Activated naive CD8-positive, alpha-beta T cell treated with anti-CD3 and anti-CD28 coated beads, Interleukin-2, amount 50 U/mL, for 24 hours (primary cell): ENCODE measurements around the gene KMT2C.

ENCODE experiments used
- ATAC-seq: fragments of 150-1000 bp; cut with Tn5 transposase; one replicate; pipeline ENCODE4 v1.10.0; 2021
- DNase-seq: peaks from one replicate; pipeline ENCODE4 v3.0.0; 2021
- H3K27ac Mint-ChIP-seq: one replicate; pipeline ENCODE4 v1.8.0; 2021; ENCODE audit warnings: mild to moderate bottlenecking, mixed read lengths
- H3K27me3 Mint-ChIP-seq: one replicate; pipeline ENCODE4 v1.8.0; 2021; ENCODE audit warnings: mixed read lengths
- H3K36me3 Mint-ChIP-seq: one replicate; pipeline ENCODE4 v1.8.0; 2021; ENCODE audit warnings: low read depth, mixed read lengths
- H3K4me1 Mint-ChIP-seq: one replicate; pipeline ENCODE4 v1.8.0; 2021; ENCODE audit warnings: mixed read lengths
- H3K4me3 Mint-ChIP-seq: one replicate; pipeline ENCODE4 v1.8.0; 2021; ENCODE audit warnings: mild to moderate bottlenecking, moderate library complexity, mixed read lengths
- H3K9me3 Mint-ChIP-seq: one replicate; pipeline ENCODE4 v1.8.0; 2021; ENCODE audit warnings: mixed read lengths

Gene KMT2C

DNA sequence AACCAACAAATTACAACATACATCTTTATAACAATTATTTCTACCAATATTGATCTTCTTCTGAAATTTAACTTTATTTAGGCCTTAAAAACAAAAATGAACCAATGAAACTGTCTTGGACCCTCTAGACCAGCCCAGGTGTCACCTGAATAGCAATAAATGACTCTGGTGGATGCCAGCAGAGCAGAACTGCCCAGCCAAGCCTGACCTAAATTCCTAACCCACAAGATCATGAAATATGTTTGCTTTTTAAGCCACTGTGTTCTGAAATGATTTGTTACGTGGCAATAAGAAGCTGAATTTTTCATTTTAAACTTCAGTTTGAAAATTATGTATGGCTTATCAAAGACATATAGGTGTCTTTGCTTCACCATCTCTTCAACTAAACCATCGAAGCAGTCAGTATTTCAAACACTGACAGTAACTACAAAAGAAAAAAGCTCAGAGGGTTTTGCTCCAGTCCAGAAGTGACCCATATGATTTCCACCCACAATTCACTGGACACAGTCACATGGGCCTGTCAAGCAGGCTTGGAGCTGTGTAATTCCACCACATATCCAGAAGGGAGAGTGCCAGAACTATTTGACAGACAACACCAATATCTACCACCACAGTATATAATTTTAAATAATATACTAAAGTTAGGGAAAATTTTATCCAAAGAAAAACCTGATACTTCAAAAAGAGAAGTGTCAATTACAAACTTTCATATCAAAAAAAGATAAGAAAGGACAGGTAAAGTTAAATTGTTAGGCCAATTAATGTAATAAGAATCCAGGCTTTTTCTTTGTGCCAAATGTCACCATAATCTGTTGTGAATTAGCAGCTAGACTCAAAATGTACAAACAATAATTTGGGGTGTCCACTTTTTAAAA is 94.5 kb downstream of the KMT2C start:
- DNase-seq (no peak), ATAC-seq (no peak)
- H3K9me3 Mint-ChIP-seq = no peaks in the 10 kb centered on the region
- H3K4me3 Mint-ChIP-seq = no peak overlapping the region
- peaks cover 39% of the 10 kb centered on the region for H3K4me1 Mint-ChIP-seq
- H3K36me3 Mint-ChIP-seq = peaks cover 6% of the 10 kb centered on the region
- H3K27ac Mint-ChIP-seq = no peak overlapping the region
- H3K27me3 Mint-ChIP-seq = no peaks in the 10 kb centered on the region

DNA sequence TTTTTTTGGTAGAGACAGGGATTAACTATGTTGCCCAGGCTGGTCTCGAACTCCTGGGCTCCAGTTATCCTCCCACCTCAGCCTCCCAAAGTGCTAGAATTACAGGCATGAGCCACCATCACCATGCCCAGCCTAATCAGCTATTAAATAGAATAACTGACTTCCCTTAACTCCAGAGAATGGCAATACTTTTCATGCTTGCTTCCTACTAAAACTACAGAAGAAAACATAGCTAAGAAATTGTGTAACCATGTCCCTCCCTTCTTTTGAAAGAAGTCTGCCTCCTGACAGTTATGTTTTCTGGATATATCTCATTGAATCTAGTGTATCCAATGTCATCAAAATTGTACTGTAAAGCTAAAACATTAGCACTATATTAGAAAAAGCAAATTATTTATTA is 95.6 kb downstream of the KMT2C start:
- H3K4me1 Mint-ChIP-seq = peaks cover 49% of the 10 kb centered on the region
- no peak overlapping the region for H3K27ac Mint-ChIP-seq
- H3K4me3 Mint-ChIP-seq = no peak overlapping the region
- H3K36me3 Mint-ChIP-seq = no peaks in the 10 kb centered on the region
- H3K27me3 Mint-ChIP-seq = no peaks in the 10 kb centered on the region
- no peaks in the 10 kb centered on the region for H3K9me3 Mint-ChIP-seq
- DNase-seq (no peak), ATAC-seq (no peak)

DNA sequence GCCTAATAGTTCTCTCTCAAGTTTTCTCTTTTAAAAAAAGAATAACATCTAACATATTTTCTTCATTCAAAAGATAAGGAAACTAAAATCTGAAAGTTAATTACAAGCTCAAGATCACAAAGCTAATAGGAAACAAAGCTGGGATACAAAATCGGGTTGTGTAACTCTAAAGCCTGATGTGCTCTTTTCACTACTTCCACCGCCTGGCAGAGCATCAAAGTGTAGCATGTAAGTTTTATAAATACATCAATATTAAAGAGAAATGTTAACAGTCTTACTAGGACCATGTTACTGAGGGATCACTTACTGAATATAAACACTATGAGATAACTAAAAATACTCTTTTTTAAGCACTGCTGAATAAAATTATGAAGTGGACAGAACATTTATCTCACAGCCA is 97.2 kb downstream of the KMT2C start:
- Mint-ChIP-seq H3K36me3 (peaks cover 3% of the 10 kb centered on the region), H3K27ac (no peak overlapping the region), H3K4me3 (no peak overlapping the region), H3K4me1 (peaks cover 44% of the 10 kb centered on the region), H3K27me3 (no peaks in the 10 kb centered on the region), H3K9me3 (no peaks in the 10 kb centered on the region)
- DNase-seq (no peak), ATAC-seq (no peak)

DNA sequence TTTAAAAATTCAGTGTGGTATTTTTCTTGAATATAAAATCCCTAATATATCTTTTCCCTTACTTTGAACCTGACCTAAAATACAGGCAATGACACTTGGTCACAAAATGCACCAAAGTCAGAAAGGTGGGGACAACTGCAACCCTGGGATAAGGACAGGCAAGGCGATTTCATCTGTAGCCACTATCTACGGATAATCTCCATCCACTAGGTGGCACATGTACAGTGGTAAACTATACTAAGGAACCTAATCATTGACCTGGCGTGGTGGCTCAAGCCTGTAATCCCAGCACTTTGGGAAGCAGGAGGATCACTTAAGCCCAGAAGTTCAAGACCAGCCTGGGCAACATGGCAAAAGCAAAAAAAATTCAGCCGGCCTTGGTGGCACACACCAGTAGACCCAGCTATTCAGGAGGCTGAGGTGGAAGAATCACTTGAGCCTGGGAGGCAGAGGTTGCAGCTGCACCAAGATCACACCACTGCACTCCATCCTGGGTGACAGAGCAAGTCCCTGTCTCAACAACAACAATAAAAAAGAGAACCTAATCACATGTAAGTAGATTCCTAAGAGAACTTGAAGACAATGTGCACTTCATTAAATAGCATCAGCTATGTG is 98.9 kb downstream of the KMT2C start:
- ATAC-seq (peak; percentile 82), DNase-seq (peak; percentile 10)
- Mint-ChIP-seq H3K36me3 (peaks cover 5% of the 10 kb centered on the region), H3K9me3 (no peaks in the 10 kb centered on the region), H3K4me3 (peak overlapping the region; percentile 65), H3K27me3 (no peaks in the 10 kb centered on the region), H3K4me1 (peaks cover 44% of the 10 kb centered on the region), H3K27ac (no peak overlapping the region)

DNA sequence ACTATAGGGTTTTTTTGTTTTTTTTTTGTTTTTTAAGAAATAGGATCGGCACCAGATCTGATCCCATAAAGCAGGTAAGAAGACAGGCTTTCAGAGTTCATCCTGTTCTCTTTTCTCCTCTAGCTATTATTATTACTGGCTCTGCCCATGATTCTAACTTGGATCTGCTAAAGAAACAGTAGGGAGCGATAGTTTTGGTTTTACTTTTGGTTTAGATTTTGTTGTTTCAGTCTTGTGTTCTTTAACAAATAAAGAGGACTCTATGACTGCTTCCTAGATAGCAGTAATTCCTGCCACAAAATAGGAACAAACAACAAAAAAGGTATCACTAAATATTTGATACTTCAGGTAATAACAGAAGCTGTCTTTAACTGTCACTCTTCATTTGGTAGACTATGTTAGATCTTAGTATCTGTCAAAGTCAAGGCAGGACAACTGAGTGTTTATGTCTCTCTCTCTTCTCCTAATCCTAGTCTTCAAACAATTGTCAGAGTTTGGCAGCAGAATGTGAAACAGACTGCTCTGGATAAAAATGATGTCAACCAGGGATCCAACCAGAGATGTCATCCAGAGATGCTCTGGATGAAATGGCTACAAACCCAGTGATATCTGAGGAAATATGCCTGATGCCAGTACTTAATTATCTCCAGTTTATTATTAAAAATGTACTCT is 99.8 kb downstream of the KMT2C start:
- ATAC-seq (no peak), DNase-seq (no peak)
- no peaks in the 10 kb centered on the region for H3K9me3 Mint-ChIP-seq
- H3K27me3 Mint-ChIP-seq = no peaks in the 10 kb centered on the region
- peaks cover 5% of the 10 kb centered on the region for H3K36me3 Mint-ChIP-seq
- H3K4me1 Mint-ChIP-seq = peaks cover 41% of the 10 kb centered on the region
- H3K4me3 Mint-ChIP-seq = peak overlapping the region; percentile 65
- peak overlapping the region; percentile 62 for H3K27ac Mint-ChIP-seq

DNA sequence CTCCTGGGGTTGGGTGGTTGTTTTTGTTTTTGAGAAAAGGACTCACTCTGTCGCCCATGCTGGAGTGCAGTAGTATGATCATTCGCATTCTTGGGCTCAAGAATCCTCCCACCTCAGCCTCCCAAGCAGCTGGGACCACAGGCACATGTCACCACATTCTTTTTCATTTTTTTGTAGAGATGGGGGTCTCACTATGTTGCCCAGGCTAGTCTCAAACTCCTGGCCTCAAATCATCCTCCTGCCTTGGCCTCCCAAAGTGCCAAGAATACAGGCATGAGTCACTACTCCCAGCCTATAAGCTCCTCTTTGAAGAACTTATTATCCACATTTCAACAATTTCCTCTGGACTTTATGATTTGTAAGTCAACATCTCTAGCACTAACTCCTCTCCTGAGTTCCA is 102.7 kb downstream of the KMT2C start:
- Mint-ChIP-seq H3K4me3 (no peak overlapping the region), H3K9me3 (no peaks in the 10 kb centered on the region), H3K4me1 (peaks cover 36% of the 10 kb centered on the region), H3K36me3 (peaks cover 16% of the 10 kb centered on the region), H3K27ac (no peak overlapping the region), H3K27me3 (no peaks in the 10 kb centered on the region)
- ATAC-seq (no peak), DNase-seq (no peak)

DNA sequence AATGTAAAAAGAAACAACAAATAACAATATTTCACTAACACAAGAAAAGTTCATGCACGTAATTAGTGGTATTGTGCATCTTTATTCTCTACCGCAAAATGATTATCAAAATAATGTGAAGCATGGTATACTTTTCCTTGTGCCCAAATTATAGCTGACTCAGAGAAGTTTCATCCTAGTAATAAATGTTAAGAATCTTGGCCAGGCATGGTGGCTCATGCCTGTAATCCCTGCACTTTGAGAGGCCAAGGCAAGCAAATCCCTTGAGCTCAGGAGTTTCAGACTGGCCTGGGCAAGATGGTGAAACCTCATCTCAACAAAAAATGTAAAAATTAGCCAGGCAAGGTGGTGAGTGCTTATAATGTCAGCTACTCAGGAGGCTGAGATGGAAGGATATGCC is 105.0 kb downstream of the KMT2C start:
- DNase-seq (no peak), ATAC-seq (no peak)
- H3K4me3 Mint-ChIP-seq = no peak overlapping the region
- H3K27me3 Mint-ChIP-seq = no peaks in the 10 kb centered on the region
- peaks cover 18% of the 10 kb centered on the region for H3K36me3 Mint-ChIP-seq
- H3K9me3 Mint-ChIP-seq = no peaks in the 10 kb centered on the region
- H3K4me1 Mint-ChIP-seq = peaks cover 18% of the 10 kb centered on the region
- H3K27ac Mint-ChIP-seq = no peak overlapping the region

DNA sequence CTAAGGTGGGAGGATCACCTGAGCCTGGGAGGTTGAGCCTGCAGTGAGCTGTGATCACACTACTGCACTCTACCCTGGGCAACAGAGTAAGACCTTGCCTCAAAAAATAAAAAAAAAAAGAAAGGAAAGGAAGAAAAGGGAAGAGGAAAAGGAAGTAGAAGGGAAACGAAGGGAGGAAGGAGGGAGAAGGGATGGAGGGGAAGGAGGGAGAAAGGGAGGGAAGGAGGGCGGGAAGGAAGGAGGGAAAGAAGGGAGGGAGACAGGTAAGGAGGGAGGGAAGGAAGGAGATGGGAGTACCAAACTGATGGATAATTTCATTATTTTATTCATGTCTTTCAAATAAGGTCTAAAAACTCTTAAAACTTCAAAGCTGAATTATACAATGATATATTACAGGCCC is 106.3 kb downstream of the KMT2C start:
- Mint-ChIP-seq H3K27ac (no peak overlapping the region), H3K9me3 (no peaks in the 10 kb centered on the region), H3K4me3 (no peak overlapping the region), H3K27me3 (no peaks in the 10 kb centered on the region), H3K4me1 (peaks cover 11% of the 10 kb centered on the region), H3K36me3 (peaks cover 19% of the 10 kb centered on the region)
- ATAC-seq (no peak), DNase-seq (no peak)

DNA sequence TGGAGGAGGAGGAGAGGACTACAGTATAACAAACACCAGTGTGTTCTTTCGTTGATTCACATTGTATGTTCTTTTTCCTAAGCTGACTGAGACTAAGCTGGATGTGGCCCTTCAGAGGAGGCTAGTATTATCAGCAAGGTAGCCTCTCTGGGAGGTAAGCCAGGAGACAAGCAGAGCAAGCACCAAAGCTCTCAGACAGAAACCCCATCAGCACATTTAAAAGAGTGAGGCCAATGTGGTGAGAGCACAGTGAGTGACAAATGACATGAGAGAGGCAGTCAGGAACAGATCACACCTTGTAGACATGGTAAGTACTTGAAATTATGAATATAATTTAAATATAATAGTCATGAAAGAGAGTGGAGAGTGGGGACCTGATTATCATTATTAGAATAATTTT is 107.6 kb downstream of the KMT2C start:
- H3K9me3 Mint-ChIP-seq = no peaks in the 10 kb centered on the region
- no peak for ATAC-seq
- H3K4me3 Mint-ChIP-seq = no peak overlapping the region
- DNase-seq = no peak
- no peaks in the 10 kb centered on the region for H3K27me3 Mint-ChIP-seq
- H3K36me3 Mint-ChIP-seq = peaks cover 19% of the 10 kb centered on the region
- no peak overlapping the region for H3K27ac Mint-ChIP-seq
- peaks cover 8% of the 10 kb centered on the region for H3K4me1 Mint-ChIP-seq

DNA sequence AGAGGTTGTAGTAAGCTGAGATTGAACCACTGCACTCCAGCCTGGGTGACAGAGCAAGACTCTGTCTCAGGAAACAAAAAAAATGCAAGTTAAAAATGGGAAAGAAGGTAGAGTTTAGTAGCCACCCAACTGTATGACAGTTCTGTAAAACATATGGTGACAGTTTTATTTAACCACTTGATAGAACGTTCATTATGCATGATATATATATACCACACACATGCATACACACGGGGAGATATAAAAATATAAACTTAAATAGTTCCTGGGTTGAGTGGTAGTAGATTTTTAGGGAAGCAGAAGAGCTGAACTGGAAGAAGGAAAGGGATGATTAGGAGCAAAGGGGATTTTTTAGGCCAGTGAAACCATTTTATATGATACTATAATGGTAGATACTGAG is 120.0 kb downstream of the KMT2C start:
- DNase-seq (no peak), ATAC-seq (no peak)
- Mint-ChIP-seq H3K36me3 (peaks cover 17% of the 10 kb centered on the region), H3K27me3 (no peaks in the 10 kb centered on the region), H3K4me3 (no peak overlapping the region), H3K9me3 (no peaks in the 10 kb centered on the region), H3K27ac (no peak overlapping the region), H3K4me1 (peaks cover 25% of the 10 kb centered on the region)

DNA sequence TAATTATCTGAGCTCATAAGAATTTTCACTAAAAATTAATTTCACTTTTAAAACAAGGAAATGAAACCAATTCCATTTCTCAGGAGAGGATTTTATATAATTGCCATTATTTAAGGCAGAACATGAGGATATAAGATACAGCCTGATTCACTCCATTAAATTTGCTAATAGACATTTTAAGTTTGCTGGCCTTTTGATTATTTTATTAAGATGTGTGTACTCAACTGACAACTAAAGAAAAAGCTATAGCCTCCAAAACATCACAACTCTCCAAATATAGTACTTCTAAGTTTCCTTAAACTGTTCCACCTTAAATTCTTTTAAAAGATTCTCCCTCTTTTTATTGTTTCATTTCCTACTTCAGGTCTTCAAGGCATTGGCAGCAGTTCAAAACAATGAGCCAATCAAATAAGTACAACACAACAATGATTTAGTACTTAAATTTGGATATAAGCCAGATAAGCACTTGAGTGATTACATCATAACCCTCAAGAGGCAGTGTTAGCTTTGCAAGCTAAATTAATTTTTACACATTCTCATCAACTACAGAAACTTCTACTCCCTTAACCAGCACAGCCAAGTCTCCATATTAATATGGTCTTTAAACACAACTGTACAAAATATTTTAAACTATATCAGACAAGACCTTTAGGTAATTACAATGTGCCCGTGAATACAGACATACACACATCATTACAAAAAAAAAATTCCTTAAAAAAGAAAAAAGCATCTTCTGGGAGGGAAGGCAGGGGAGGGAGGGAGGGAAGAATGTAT is 121.8 kb downstream of the KMT2C start:
- H3K36me3 Mint-ChIP-seq = peaks cover 12% of the 10 kb centered on the region
- peaks cover 25% of the 10 kb centered on the region for H3K4me1 Mint-ChIP-seq
- DNase-seq (no peak), ATAC-seq (no peak)
- no peaks in the 10 kb centered on the region for H3K27me3 Mint-ChIP-seq
- peak overlapping the region; percentile 6 for H3K27ac Mint-ChIP-seq
- H3K9me3 Mint-ChIP-seq = no peaks in the 10 kb centered on the region
- H3K4me3 Mint-ChIP-seq = no peak overlapping the region

DNA sequence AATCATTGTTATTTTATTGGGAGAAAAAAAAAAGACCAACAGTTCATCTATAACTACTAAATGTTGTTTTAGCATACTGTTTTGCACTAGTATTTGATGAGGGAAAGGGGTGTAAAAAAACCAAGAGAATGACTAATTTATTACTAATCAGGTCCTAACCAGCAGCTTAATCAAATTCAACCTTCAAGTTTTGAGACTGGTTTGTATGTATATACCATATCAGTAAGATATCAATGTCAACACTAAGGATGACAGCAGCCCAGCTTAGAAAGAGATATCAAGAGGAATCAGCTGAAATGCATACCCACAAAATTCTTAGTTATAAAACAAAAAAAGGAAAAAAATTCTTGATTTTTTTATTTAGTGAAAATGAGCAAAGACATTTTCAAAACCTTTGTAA is 122.6 kb downstream of the KMT2C start:
- Mint-ChIP-seq H3K4me3 (no peak overlapping the region), H3K27me3 (no peaks in the 10 kb centered on the region), H3K27ac (no peak overlapping the region), H3K4me1 (peaks cover 26% of the 10 kb centered on the region), H3K36me3 (peaks cover 12% of the 10 kb centered on the region), H3K9me3 (no peaks in the 10 kb centered on the region)
- no peak for DNase-seq
- ATAC-seq = no peak

DNA sequence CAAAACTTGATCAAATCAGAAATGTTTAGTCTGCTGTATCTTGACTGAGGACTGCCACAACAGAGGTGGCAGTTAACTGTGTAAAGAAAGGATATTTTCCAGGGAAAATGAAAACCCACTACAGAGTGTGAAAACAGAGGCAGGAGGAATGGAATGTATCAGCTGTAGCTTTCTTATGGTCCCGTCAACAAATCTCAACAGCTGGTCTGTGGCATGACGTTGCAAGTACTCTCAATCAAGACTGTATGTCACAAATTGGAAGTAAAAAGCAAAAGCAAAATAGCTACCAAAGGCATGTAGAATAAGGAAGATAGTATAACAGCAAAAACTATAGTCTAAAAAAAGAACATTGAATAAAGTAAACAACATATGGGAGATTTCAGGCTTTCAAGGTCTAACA is 123.5 kb downstream of the KMT2C start:
- ATAC-seq (no peak), DNase-seq (no peak)
- peaks cover 24% of the 10 kb centered on the region for H3K4me1 Mint-ChIP-seq
- peaks cover 18% of the 10 kb centered on the region for H3K36me3 Mint-ChIP-seq
- no peaks in the 10 kb centered on the region for H3K27me3 Mint-ChIP-seq
- no peaks in the 10 kb centered on the region for H3K9me3 Mint-ChIP-seq
- no peak overlapping the region for H3K27ac Mint-ChIP-seq
- no peak overlapping the region for H3K4me3 Mint-ChIP-seq

DNA sequence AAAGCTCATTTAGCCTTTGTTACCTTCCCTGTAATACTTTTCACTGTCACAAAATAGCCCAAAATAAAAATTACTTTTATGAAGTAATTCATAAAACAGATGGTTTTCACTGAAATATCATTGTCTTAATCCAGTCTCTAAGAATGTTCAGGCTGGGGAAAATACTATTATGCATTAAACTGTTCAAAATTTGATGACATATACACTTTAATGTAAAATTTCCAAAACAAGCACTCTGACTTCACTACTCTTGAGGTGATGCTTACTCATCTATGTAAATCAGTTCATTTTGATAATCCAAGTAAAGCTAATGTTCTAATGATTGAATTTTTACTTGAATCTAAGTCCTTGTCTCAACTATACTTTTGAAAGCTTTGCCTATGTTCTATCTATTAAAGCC is 127.9 kb downstream of the KMT2C start:
- H3K27ac Mint-ChIP-seq = no peak overlapping the region
- H3K4me1 Mint-ChIP-seq = peaks cover 2% of the 10 kb centered on the region
- peaks cover 35% of the 10 kb centered on the region for H3K36me3 Mint-ChIP-seq
- no peak for ATAC-seq
- H3K27me3 Mint-ChIP-seq = no peaks in the 10 kb centered on the region
- no peak overlapping the region for H3K4me3 Mint-ChIP-seq
- no peak for DNase-seq
- H3K9me3 Mint-ChIP-seq = no peaks in the 10 kb centered on the region
